HG02588 (cell line): ENCODE measurements around the gene CHST3.

Source experiments
- ATAC-seq: cut with Tn5 transposase; IDR thresholded peaks from one replicate; pipeline ENCODE4 v1.9.1; 2021; ENCODE audit warnings: mild to moderate bottlenecking, moderate library complexity; ENCODE audit not compliant: unreplicated experiment

Gene CHST3

GRCh38 chr10:72009051-72009424 lies 44.8 kb downstream of the CHST3 start:
- no peak for ATAC-seq

- ATAC-seq, result no peak
Observed at GRCh38 chr10:72009425-72010081, 45.4 kb downstream of the CHST3 start.

- ATAC-seq, result no peak
Observed at GRCh38 chr10:72010234-72010973, 46.2 kb downstream of the CHST3 start.

DNA sequence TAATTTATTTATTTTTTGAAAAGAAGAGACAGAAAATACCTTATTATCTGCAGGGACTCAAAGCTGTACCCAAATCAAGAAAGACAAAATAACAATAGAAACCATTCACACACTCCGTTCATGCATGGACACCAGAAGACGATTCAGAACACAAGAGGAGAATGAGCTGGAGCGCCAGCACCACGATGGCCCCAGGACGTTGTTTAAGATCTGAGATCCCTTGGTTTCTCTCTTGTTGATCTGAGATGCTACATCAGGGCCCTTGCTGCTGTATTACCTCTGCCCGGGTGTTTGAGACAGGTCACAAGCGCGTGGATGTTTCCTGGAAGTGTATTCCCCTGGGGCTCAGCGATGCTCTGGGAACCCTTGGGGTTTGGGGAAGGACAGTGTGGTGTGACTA lies 46.8 kb downstream of the CHST3 start:
- ATAC-seq, result no peak

- ATAC-seq, result no peak
Observed at GRCh38 chr10:72011468-72011867, 47.3 kb downstream of the CHST3 start.

GRCh38 chr10:72011976-72012512 lies 47.8 kb downstream of the CHST3 start:
- ATAC-seq, result no peak

DNA sequence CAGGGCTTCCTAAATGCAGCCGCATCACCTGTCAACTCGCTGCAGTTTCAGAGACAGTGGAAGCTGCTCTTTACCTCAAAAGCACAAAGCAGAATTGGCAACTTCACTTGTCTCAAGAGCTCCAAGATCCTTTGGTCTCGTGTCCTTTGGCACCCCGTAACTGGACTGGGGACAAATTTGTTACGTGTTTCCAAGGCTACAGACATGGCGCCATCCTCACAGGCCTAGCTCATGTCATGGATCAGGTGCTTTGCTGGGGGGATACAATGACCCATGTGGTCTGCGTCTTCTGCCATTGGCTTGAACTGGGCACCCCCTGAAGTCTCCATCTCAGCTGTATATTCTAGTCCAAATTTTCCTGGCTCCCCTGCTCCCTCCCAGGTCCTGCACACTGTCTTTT lies 48.6 kb downstream of the CHST3 start:
- no peak for ATAC-seq

DNA sequence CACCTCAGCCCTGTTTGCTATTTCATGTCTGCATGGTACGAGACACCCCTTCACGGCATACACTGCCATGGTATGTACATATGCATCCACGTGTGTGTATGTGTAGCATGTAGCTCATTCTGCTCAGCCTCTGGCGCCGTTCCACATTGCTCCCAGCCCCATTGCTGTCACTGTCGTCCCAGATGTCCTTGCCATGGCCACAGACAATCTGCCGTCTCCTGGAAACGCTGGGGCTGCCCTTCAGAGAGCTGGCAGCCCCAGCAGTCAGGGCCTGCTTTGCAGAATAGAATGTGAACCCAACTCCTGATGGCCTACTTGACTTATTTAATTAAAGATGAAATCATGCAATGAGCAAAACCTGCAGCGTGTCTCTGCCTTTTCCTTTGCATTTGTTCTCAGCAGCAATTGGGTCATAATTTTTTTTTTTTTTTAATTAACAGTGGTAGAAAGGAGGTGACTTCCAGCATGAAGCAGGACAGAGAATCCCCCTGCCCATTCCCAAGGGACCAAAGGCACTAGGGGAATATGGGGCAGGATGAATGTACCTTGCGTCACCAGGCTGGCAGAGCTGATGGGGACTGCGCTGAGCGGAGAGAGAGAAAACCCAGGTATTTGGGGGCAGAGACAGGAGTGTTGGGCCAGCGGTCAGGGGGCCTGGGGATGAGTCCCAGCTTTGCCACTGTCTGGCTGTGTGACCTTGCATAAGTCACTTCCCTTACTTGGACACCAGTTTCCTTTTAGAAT lies 49.2 kb downstream of the CHST3 start:
- ATAC-seq, result no peak

DNA sequence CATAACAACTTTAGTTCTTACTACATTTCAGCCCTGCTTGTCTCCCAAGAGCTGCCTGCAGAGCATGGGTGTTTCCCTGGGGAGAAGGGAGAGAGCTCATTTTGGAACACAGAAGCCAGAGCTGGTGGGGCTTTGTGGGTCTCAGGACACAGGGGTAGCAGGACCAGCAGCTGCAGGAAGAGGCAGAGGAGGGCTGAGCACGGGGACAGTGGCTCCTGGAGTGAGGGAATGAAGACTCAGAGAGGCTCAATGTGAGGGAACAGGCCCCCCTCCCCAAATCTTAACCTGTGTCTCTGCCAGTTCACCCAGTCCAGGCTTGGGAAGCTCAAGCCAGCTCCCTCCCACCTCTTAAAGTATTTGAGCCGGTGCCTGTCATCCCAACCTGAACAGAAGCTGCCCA lies 50.0 kb downstream of the CHST3 start:
- ATAC-seq, result no peak

DNA sequence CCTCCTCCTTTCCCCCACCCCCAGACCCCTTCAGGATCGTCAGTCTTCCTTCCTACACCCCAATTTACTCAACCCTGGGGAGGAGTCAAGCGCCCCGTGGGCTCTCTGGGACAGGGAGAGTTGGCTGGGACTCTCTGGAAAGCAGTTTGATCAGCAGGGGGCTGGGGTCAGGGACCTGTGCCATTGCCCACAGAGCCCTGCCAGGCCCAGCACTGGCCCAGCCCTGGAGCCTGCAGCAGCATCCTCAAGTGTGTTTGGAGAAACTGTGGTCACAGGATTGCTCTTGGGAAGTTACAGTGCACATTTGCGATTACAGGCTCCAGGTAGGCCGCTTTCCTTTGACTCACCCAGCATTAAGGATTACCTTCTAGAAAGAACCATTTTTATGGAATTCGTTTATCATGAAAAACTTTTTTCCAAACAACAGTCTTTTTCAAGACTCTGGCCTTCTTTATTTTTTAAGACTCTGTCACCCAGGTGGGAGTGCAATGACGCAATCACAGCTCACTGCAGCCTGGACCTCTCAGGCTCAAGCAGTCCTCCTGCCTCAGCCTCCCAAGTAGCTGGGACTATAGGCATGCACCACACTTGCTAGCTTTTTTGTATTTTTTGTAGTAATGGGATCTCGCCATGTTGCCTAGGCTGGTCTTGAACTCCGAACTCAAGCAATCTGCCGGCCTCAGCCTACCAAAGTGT lies 50.7 kb downstream of the CHST3 start:
- no peak for ATAC-seq

- no peak for ATAC-seq
Observed at GRCh38 chr10:72015841-72016240, 51.6 kb downstream of the CHST3 start.

DNA sequence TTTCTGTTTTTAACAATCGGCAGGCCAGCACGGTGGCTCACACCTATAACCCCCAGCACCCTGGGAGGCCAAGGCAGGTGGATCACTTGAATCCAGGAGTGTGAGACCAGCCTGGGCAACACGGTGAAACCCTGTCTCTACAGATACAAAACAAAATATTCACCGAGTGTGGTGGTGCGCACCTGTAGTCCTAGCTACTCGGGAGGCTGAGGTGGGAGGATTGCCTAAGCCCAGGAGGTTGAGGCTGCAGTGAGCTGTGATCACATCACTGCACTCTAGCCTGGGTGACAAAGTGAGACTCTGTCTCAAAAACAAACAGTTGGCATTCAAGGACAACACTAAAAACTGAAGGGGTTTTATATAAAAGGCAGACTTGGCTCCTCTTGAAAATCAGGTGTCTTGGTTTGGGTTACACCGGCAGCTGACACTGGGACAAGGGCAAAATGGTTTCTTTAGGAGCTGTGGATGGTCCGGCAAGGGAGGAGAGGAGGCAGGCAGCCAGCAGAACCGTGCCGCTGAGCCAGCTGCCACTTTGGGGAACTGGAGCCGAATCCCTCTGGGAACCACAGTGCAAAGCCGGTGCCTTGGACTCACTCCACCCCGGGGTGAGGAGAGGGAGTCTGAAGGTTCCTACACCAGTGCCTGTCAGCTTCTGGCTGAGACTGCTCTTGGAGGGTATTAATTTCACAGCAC lies 52.6 kb downstream of the CHST3 start:
- no peak for ATAC-seq

GRCh38 chr10:72019085-72019876 lies 55.1 kb downstream of the CHST3 start:
- no peak for ATAC-seq

DNA sequence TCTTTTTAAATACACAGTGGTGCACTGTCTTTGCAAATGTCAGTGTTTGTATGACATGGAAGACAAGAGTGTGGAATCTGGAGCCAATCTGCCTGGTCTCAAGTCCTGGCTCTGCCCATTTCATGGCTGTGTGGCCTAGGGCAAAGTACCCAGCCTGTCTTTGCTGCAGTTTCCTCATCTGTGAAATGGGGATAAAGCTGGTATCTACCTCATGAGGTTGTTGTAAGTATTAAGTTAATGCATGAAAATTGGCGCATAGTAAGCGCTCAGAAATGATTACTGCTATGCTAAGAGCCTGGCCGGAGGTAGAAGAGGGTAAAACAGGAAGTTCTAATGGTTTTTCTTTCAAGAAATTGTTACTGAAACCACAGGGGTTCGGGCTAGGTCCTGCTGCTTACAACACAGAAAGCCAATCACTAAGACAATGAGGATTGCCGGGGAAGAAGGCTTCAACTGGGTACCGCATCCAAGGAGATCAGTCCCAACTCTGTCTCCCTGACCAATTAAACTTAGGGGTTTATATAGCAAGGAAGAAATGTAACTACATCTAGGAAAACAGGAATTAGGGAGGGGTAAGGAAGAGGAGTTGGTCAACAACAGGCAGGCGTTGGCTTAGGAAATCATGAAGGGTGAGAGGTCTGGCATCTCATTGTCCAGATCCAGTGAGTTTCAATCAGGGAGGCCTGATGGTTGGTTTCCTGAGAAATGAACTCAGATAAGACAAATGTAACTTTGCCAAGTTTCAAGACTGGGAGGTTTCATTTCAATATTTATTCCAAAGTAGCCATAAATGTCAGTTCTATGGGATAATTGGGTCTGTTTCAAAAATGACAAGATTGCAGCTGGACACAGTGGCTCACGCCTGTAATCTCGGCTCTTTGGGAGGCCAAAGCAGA lies 57.0 kb downstream of the CHST3 start:
- no peak for ATAC-seq

GRCh38 chr10:72022228-72022627 lies 58.0 kb downstream of the CHST3 start:
- ATAC-seq, result no peak

GRCh38 chr10:72024596-72024995 lies 60.4 kb downstream of the CHST3 start:
- no peak for ATAC-seq

DNA sequence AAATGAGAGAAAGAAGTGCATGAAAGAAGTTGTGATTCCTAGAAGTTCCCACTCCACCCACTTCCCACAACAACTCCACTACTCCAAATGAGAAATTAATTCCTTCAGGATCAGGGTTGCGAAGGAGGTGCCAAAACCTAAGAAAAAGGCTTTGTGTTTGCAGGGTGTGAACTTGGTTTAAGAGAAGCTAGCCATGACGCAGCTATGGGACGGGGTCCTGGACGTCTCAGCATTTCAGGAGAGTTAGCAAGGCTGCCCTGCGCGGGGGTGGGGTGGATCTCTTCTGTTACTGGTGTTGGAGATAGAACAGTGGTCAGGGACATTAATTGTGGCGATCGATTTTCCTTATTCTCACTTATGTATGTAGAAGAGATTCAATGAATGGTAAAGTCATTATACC lies 61.2 kb downstream of the CHST3 start:
- ATAC-seq, result no peak

DNA sequence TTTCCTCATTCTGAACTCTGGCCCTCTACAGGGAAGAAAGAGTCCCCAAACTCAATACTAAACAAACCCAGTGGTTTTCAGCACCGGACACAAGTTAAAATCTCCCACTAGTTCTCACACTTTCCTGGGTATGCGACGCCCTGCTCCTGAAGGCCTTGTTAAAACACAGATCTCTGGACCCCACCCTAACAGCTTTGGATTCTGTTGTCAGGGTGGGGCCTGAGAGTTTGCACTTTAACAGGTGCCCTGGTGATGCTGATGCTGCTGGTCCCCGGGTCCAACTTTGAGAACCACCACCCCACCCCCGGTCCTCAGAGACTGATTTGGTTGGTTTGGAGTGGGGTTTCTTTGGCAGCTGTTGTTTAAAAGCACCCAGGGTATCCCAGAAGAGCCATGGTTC lies 61.6 kb downstream of the CHST3 start:
- no peak for ATAC-seq
